Daoy (cell line): ENCODE data around the gene ATP6V0A1. TPM values are rescaled to one million over a fixed set of nuclear protein-coding genes. Genes with fewer than 3 reads are reported as not detected.
"Not testable (repeated sequence)": the region's sequence is repeated elsewhere in the genome, so short reads cannot be mapped to it uniquely, and the experiment has no call there.

ENCODE experiments used
- DNase-seq: peaks from one replicate; pipeline ENCODE4 v3.0.0-alpha.2; 2015; ENCODE audit warnings: low read depth
- total RNA-seq: library from RNA; depleted of rRNA; stranded (reverse); fragments of >200 nt; shearing (Covaris generic); gene quantifications from 2 replicates; pipeline ENCODE4 v1.2.3, GENCODE V29; 2014

ATP6V0A1 gene
- total RNA-seq, 1 experiment from 2014 or later, result 12.6 TPM

DNA sequence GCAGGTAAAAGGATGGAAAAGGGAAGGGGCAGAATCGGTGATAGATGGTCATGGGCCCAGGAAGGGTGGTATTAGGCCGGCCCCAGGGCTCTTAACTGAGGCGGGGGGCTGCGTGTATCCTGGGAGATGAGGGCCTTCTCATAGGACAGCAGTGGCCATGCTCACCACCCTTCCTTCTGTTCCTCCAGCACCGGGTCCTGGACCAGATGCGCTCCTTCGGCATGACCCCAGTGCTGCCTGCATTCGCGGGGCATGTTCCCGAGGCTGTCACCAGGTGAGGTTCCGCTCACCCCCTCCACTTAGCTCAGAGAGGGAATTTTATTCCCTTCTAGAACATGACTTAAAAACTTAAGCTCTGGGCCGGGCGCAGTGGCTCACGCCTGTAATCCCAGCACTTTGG, 79.8 kb downstream of the ATP6V0A1 start:
- no peak for DNase-seq

GRCh38 chr17:42540558-42540957, 81.9 kb downstream of the ATP6V0A1 start:
- DNase-seq, result not testable (repeated sequence)

- no peak for DNase-seq
Observed at GRCh38 chr17:42541041-42541833, 82.6 kb downstream of the ATP6V0A1 start.

GRCh38 chr17:42543190-42544079, 84.8 kb downstream of the ATP6V0A1 start:
- no peak for DNase-seq

DNA sequence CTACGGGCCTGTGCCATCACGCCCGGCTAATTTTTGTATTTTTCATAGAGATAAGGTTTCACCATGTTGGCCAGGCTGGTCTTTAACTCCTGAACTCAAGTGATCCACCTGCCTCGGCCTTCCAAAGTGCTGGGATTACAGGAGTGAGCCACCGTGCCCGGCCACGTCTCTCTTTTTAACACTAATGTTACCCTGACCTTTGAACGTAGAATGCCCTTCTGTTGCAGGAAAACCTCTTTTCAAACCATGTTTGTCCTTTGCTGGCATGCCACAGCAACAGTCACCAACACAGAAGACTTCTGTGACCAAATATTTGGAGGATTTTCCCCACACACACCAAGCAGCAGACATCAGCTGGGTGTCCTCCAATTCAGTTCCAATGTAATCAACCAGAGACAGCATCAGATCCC, 86.2 kb downstream of the ATP6V0A1 start:
- DNase-seq, result no peak

- not testable (repeated sequence) for DNase-seq
Observed at GRCh38 chr17:42545755-42546505, 87.3 kb downstream of the ATP6V0A1 start.

DNA sequence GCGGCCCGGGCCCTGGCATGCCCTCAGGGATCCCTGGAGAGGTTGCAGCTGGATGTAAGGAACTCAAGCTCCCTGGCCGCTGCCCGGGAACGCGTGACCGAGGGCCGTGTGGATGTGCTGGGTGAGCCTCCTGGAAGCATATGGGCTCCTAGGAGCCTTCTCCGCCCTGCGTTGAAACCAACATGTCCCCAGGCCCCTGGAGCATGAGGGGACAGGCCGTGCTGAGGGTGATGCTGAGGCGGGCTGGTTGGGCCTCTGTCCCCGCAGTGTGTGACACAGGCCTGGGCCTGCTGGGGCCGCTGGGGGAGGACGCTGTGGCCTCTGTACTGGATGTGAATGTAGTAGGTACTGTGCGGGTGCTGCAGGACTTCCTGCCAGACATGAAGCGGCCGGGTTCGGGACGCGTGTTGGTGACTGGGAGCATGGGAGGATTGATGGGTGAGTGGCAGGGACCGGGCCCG, 88.4 kb downstream of the ATP6V0A1 start:
- no peak for DNase-seq

DNA sequence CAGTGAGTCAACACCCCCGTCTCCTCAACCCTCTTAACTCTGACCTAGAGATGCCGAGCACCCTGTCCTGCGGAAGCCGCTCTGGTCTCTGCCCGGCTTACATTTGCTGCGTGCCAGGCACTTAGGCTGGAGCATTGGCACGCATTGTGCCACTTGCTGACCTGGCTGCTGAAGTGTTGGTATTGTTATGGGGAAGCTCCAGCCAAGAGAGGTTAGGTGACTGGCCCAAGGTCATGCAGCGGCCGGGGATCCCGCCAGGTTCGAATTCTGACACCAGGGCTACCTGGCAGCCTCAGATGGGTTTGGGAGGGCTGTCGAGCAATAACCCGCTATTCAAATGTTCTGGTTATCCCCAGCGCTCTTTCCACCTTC, 89.0 kb downstream of the ATP6V0A1 start:
- no peak for DNase-seq

GRCh38 chr17:42548070-42548837, 89.6 kb downstream of the ATP6V0A1 start:
- peak; percentile 82 for DNase-seq

DNA sequence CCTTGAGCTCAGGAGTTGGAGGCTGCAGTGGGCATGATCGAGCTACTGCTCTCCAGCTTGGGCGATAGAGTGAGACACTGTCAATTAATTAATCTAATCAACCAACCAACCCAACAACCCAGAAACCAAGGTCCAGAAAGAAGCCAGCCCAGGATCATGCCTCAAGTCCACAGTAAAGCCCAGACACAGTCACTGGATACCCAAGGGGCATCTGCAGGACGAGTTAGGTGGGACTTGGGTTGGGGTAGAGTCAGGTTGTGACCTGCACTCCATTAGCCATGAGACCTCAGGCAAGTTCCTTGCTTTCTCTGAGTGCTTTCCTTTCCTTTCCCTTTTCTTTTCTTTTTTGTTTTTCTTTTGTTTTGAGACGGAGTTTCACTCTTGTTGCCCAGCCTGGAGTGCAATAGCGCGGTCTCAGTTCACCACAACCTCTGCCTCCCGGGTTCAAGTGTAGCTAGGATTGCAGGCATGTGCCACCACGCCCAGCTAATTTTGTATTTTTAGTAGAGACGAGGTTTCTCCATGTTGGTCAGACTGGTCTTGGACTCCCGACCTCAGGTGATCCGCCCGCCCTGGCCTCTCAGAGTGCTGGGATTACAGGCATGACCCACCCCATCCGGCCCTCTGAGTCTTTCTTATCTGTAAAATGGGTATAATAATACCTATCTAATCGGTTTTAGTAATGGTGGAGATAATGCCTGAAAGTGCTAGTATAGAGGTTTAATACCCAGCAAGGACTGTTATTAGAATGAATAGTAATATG, 90.5 kb downstream of the ATP6V0A1 start:
- no peak for DNase-seq

- DNase-seq, result not testable (repeated sequence)
Observed at GRCh38 chr17:42552736-42553135, 94.1 kb downstream of the ATP6V0A1 start, which contains the start of gene HSD17B1. HSD17B1 (plus strand) TSS chr17:42552923; CDS start chr17:42552934, 11 bp downstream.

DNA sequence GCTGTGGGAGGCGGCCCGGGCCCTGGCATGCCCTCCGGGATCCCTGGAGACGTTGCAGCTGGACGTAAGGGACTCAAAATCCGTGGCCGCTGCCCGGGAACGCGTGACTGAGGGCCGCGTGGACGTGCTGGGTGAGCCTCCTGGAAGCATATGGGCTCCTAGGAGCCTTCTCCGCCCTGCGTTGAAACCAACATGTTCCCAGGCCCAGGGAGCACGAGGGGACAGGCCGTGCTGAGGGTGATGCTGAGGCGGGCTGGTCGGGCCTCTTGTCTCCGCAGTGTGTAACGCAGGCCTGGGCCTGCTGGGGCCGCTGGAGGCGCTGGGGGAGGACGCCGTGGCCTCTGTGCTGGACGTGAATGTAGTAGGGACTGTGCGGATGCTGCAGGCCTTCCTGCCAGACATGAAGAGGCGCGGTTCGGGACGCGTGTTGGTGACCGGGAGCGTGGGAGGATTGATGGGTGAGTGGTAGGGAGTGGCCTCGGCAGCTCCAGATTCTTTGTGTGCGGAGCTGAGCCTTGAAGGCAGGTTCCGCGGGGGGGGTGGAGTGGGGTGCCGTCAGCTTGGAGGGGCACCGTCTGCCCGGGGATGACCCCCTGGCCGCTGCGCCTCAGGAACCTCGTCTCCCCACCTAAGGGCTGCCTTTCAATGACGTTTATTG, 94.6 kb downstream of the ATP6V0A1 start:
- DNase-seq, result no peak

GRCh38 chr17:42553866-42554249, 95.2 kb downstream of the ATP6V0A1 start:
- DNase-seq, result no peak

DNA sequence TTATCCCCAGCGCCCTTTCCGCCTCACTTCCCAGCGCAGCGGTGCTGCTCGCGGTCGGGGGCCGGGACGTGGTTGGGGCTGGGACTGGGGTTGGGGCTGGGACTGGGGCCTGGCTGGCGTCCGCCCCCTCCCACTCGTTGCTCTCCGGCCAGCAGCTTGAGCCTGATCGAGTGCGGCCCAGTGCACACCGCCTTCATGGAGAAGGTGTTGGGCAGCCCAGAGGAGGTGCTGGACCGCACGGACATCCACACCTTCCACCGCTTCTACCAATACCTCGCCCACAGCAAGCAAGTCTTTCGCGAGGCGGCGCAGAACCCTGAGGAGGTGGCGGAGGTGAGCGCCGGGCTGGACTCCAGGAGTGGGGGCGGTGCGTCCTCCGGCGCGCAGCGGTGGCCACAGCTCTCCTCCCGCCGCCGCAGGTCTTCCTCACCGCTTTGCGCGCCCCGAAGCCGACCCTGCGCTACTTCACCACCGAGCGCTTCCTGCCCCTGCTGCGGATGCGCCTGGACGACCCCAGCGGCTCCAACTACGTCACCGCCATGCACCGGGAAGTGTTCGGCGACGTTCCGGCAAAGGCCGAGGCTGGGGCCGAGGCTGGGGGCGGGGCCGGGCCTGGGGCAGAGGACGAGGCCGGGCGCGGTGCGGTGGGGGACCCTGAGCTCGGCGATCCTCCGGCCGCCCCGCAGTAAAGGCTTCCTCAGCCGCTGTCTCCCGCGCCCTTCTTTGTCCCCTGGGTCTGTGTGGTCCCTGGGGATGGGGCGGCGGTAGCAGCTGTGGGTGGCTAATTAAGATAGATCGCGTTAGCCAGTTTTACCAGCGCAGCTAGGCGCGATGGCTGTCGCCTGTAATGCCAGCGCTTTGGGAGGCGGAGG, 95.8 kb downstream of the ATP6V0A1 start:
- peak; percentile 87 for DNase-seq

DNA sequence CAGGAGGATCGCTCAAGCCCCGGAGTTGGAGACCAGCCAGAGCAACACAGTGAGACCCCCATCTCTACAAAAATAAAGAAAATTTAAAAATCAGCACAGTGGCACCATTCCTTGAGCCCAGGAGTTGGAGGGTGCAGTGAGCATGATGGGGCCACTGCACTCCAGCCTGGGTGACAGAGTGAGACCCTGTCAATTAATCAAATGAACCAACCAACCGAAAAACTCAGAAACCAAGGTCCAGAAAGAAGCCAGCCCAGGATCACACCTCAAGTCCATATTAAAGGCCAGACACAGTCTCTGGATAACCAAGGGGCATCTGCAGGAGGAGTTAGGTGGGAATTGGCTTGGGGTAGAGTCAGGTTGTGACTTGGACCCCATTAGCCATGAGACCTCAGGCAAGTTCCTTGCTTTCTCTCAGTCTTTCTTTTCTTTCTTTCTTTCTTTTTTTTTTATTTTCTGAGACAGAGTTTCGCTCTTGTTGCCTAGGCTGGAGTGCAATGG, 96.5 kb downstream of the ATP6V0A1 start:
- DNase-seq, result no peak

- not testable (repeated sequence) for DNase-seq
Observed at GRCh38 chr17:42555961-42556617, 97.4 kb downstream of the ATP6V0A1 start.

GRCh38 chr17:42559075-42559474, 100.4 kb downstream of the ATP6V0A1 start:
- no peak for DNase-seq

DNA sequence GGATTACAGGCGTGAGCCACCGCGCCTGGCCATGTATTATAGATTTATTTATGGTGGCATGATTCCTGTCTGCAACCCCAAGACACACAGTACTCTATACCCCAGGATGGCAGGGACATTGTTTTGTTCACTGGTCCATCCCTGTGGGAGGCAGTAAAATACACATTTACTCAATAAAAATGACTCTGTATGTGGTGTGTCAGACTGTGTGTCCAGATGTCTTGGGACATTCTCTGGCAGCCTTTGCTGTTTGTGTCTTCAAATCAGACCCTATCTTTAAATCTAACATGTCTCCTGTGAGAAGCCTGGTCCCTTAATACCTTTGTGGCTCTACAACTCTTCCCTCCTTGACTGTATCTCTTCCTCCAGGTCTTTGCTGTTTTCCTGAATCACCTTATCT, 101.6 kb downstream of the ATP6V0A1 start:
- DNase-seq, result no peak
